ENCODE measurements around the gene TK2. TPM values are rescaled to one million over a fixed set of nuclear protein-coding genes. Genes with fewer than 3 reads are reported as not detected.

TK2 gene
- polyA plus RNA-seq, 1 donor = 21.2 TPM

- peaks cover 19% of the 10 kb centered on the region for H3K4me1 ChIP-seq (ENCODE audit: control insufficient read depth, insufficient read depth, low read length)
- DNase-seq = no peak
- H3K9me3 ChIP-seq (ENCODE audit: control insufficient read depth, low read depth, low read length) = no peaks in the 10 kb centered on the region
- no peak overlapping the region for H3K4me3 ChIP-seq (ENCODE audit: low read length)
- no peak overlapping the region for H3K27ac ChIP-seq (ENCODE audit: low read length)
- no CpG with 5 or more reads among the region's 5 CpGs for WGBS (ENCODE audit: insufficient coverage, low lambda C conversion rate)
- peaks cover 14% of the 10 kb centered on the region for H3K36me3 ChIP-seq (ENCODE audit: control insufficient read depth, insufficient read depth, low read length)
- H3K27me3 ChIP-seq (ENCODE audit: control insufficient read depth, insufficient read depth, low read length) = no peaks in the 10 kb centered on the region
These were observed 2.6 kb downstream of the TK2 start for GRCh38 chr16:66547101-66547989.

- WGBS (ENCODE audit: insufficient coverage, low lambda C conversion rate) = 100% methylated on average over 1 of the region's 7 CpGs
- no peak overlapping the region for H3K4me3 ChIP-seq (ENCODE audit: low read length)
- H3K9me3 ChIP-seq (ENCODE audit: control insufficient read depth, low read depth, low read length) = no peaks in the 10 kb centered on the region
- H3K4me1 ChIP-seq (ENCODE audit: control insufficient read depth, insufficient read depth, low read length) = peaks cover 11% of the 10 kb centered on the region
- no peak overlapping the region for H3K27ac ChIP-seq (ENCODE audit: low read length)
- no peak for DNase-seq
- H3K36me3 ChIP-seq (ENCODE audit: control insufficient read depth, insufficient read depth, low read length) = peaks cover 22% of the 10 kb centered on the region
- H3K27me3 ChIP-seq (ENCODE audit: control insufficient read depth, insufficient read depth, low read length) = no peaks in the 10 kb centered on the region
These were observed 5.7 kb downstream of the TK2 start for GRCh38 chr16:66544016-66544757.

- no peak overlapping the region for H3K27ac ChIP-seq (ENCODE audit: low read length)
- H3K4me3 ChIP-seq (ENCODE audit: low read length) = no peak overlapping the region
- DNase-seq = no peak
- WGBS (ENCODE audit: insufficient coverage, low lambda C conversion rate) = no CpG with 5 or more reads among the region's 6 CpGs
- H3K9me3 ChIP-seq (ENCODE audit: control insufficient read depth, low read depth, low read length) = peaks cover 1% of the 10 kb centered on the region
- H3K4me1 ChIP-seq (ENCODE audit: control insufficient read depth, insufficient read depth, low read length) = peaks cover 11% of the 10 kb centered on the region
- peaks cover 24% of the 10 kb centered on the region for H3K36me3 ChIP-seq (ENCODE audit: control insufficient read depth, insufficient read depth, low read length)
- H3K27me3 ChIP-seq (ENCODE audit: control insufficient read depth, insufficient read depth, low read length) = no peaks in the 10 kb centered on the region
These were observed 6.4 kb downstream of the TK2 start for GRCh38 chr16:66543541-66543940.

DNA sequence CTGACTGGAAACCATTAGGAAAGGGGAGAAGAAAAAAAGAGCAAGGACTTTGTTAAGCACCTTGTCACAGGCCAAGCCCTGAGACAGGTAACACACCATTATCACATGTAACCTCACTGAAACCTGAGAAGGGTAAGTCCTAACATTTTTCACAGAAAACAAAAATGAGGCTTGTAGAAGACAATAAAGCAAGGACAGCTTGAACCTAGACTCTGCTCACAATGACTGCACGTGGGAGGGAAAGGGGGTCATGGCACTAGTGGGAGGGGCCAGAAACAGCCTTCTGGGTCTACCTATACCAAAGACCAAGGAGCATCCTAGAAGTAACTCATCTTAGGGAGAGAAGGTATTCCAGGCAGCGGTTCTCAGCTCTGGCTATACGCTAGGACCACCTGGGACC is 7.5 kb downstream of the TK2 start:
- peaks cover 28% of the 10 kb centered on the region for H3K36me3 ChIP-seq (ENCODE audit: control insufficient read depth, insufficient read depth, low read length)
- no peak overlapping the region for H3K4me3 ChIP-seq (ENCODE audit: low read length)
- H3K27me3 ChIP-seq (ENCODE audit: control insufficient read depth, insufficient read depth, low read length) = no peaks in the 10 kb centered on the region
- no peak overlapping the region for H3K27ac ChIP-seq (ENCODE audit: low read length)
- DNase-seq = no peak
- WGBS (ENCODE audit: insufficient coverage, low lambda C conversion rate) = no CpG with 5 or more reads among the region's 3 CpGs
- H3K9me3 ChIP-seq (ENCODE audit: control insufficient read depth, low read depth, low read length) = peaks cover 4% of the 10 kb centered on the region
- H3K4me1 ChIP-seq (ENCODE audit: control insufficient read depth, insufficient read depth, low read length) = peaks cover 17% of the 10 kb centered on the region

GRCh38 chr16:66541388-66542355 is 8.2 kb downstream of the TK2 start:
- no peak overlapping the region for H3K4me3 ChIP-seq (ENCODE audit: low read length)
- H3K27ac ChIP-seq (ENCODE audit: low read length) = no peak overlapping the region
- no peaks in the 10 kb centered on the region for H3K27me3 ChIP-seq (ENCODE audit: control insufficient read depth, insufficient read depth, low read length)
- 100% methylated on average over 2 of the region's 18 CpGs for WGBS (ENCODE audit: insufficient coverage, low lambda C conversion rate)
- peaks cover 34% of the 10 kb centered on the region for H3K36me3 ChIP-seq (ENCODE audit: control insufficient read depth, insufficient read depth, low read length)
- DNase-seq = no peak
- peaks cover 4% of the 10 kb centered on the region for H3K9me3 ChIP-seq (ENCODE audit: control insufficient read depth, low read depth, low read length)
- H3K4me1 ChIP-seq (ENCODE audit: control insufficient read depth, insufficient read depth, low read length) = peaks cover 17% of the 10 kb centered on the region

GRCh38 chr16:66539623-66540469 is 10.1 kb downstream of the TK2 start:
- Histone ChIP-seq H3K36me3 (ENCODE audit: control insufficient read depth, insufficient read depth, low read length) (peaks cover 44% of the 10 kb centered on the region), H3K9me3 (ENCODE audit: control insufficient read depth, low read depth, low read length) (peaks cover 4% of the 10 kb centered on the region), H3K4me3 (ENCODE audit: low read length) (no peak overlapping the region), H3K27me3 (ENCODE audit: control insufficient read depth, insufficient read depth, low read length) (no peaks in the 10 kb centered on the region), H3K27ac (ENCODE audit: low read length) (peak overlapping the region; percentile 59), H3K4me1 (ENCODE audit: control insufficient read depth, insufficient read depth, low read length) (peaks cover 17% of the 10 kb centered on the region)
- WGBS (ENCODE audit: insufficient coverage, low lambda C conversion rate) = no CpG with 5 or more reads among the region's 3 CpGs
- DNase-seq = peak; percentile 65 to 84

DNA sequence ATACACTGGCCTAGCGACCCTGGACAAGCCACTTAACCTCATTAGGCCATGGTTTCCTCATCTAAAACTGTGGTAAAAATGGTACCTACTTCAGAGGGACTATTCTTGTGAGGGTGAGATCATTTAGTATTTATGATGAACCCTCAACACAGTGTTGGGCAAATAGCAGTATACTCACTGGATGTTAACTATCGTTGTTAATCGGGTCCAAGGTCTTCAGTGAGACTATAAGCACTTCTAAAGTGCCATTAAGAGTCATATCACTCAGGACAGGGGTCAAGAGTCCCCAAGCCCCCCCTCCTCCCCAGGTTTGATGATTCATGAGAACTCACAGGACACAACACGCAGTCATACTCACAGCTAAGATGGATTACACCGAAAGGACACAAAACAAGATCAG is 11.0 kb downstream of the TK2 start:
- H3K36me3 ChIP-seq (ENCODE audit: control insufficient read depth, insufficient read depth, low read length) = peaks cover 46% of the 10 kb centered on the region

DNA sequence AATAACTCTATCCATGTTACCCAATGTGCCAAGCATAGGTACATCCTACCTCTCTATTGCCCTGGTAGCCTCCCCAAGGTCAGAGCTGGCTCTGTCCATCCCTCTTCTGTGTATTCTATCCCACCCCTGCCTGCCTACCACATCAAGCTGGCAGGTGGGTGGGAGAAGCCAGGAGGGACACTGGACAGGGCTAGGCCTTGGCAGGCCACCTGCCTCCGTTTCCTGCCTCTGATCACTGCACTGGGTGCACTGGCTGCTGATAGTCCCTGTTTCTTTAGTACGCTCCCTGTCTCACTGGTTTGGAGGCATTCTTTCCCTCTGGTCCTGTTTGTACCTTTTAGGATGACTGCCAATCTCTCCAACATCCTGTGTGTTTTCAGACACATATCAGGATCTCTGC is 12.7 kb downstream of the TK2 start:
- no peak for DNase-seq
- Histone ChIP-seq H3K36me3 (ENCODE audit: control insufficient read depth, insufficient read depth, low read length) (peaks cover 42% of the 10 kb centered on the region), H3K9me3 (ENCODE audit: control insufficient read depth, low read depth, low read length) (peaks cover 4% of the 10 kb centered on the region), H3K4me1 (ENCODE audit: control insufficient read depth, insufficient read depth, low read length) (peaks cover 17% of the 10 kb centered on the region), H3K4me3 (ENCODE audit: low read length) (no peak overlapping the region), H3K27me3 (ENCODE audit: control insufficient read depth, insufficient read depth, low read length) (no peaks in the 10 kb centered on the region), H3K27ac (ENCODE audit: low read length) (no peak overlapping the region)
- WGBS (ENCODE audit: insufficient coverage, low lambda C conversion rate) = no CpG with 5 or more reads among the region's 2 CpGs

More for the DNA sequence above, 11.0 kb downstream of the TK2 start:
- DNase-seq = peak; percentile 87 to 95
- no peak overlapping the region for H3K4me3 ChIP-seq (ENCODE audit: low read length)
- WGBS (ENCODE audit: insufficient coverage, low lambda C conversion rate) = no CpG with 5 or more reads among the region's 5 CpGs
- peaks cover 17% of the 10 kb centered on the region for H3K4me1 ChIP-seq (ENCODE audit: control insufficient read depth, insufficient read depth, low read length)
- H3K27me3 ChIP-seq (ENCODE audit: control insufficient read depth, insufficient read depth, low read length) = no peaks in the 10 kb centered on the region
- peak overlapping the region; percentile 91 for H3K27ac ChIP-seq (ENCODE audit: low read length)
- H3K9me3 ChIP-seq (ENCODE audit: control insufficient read depth, low read depth, low read length) = peaks cover 4% of the 10 kb centered on the region

GRCh38 chr16:66536525-66536924 is 13.4 kb downstream of the TK2 start:
- H3K36me3 ChIP-seq (ENCODE audit: control insufficient read depth, insufficient read depth, low read length) = peaks cover 37% of the 10 kb centered on the region
- no CpG with 5 or more reads among the region's 4 CpGs for WGBS (ENCODE audit: insufficient coverage, low lambda C conversion rate)

More at GRCh38 chr16:66536525-66536924, 13.4 kb downstream of the TK2 start:
- Histone ChIP-seq H3K4me3 (ENCODE audit: low read length) (no peak overlapping the region), H3K27me3 (ENCODE audit: control insufficient read depth, insufficient read depth, low read length) (no peaks in the 10 kb centered on the region), H3K4me1 (ENCODE audit: control insufficient read depth, insufficient read depth, low read length) (peaks cover 17% of the 10 kb centered on the region), H3K9me3 (ENCODE audit: control insufficient read depth, low read depth, low read length) (peaks cover 4% of the 10 kb centered on the region), H3K27ac (ENCODE audit: low read length) (no peak overlapping the region)
- DNase-seq = no peak
